Ascending aorta (tissue), 2 donors: ENCODE measurements around the gene NKD2. TPM values are rescaled to one million over a fixed set of nuclear protein-coding genes. Genes with fewer than 3 reads are reported as not detected.

Experiments used
- DNase-seq, 2 donors: peaks; one replicate each; pipeline ENCODE4 v3.0.0-alpha.2; 2019; ENCODE audit warnings: low spot score in 2 of 2
- H3K27ac ChIP-seq, 2 donors: fragments of 200-600 bp; sonication (generic); one replicate each; pipeline ENCODE4 v1.5.1; 2016 to 2017; ENCODE audit warnings: mild to moderate bottlenecking in 1 of 2
- H3K27me3 ChIP-seq: fragments of 200-600 bp; sonication (generic); one replicate; pipeline ENCODE4 v1.5.1; 2017
- H3K36me3 ChIP-seq, 2 donors: fragments of 200-600 bp; sonication (generic); one replicate each; pipeline ENCODE4 v1.5.1; 2016
- H3K4me1 ChIP-seq, 2 donors: fragments of 200-600 bp; sonication (generic); one replicate each; pipeline ENCODE4 v1.5.1; 2016 to 2017; ENCODE audit warnings: mild to moderate bottlenecking in 1 of 2
- H3K4me3 ChIP-seq, 2 donors: fragments of 200-600 bp; sonication (generic); one replicate each; pipeline ENCODE4 v1.5.1; 2016 to 2017; ENCODE audit warnings: mild to moderate bottlenecking in 1 of 2
- H3K9me3 ChIP-seq, 2 donors: fragments of 200-600 bp; sonication (generic); one replicate each; pipeline ENCODE4 v1.5.1; 2016
- CTCF ChIP-seq, 3 experiments: fragments of 200-600 bp in 2 of 3; fragments of 450-650 bp in 1 of 3; sonication (generic) in 2 of 3; IDR thresholded peaks; one replicate each; pipeline ENCODE4 v1.5.1; 2016 to 2019; ENCODE audit warnings: antibody characterized with exemption in 3 of 3, mild to moderate bottlenecking in 1 of 3, moderate library complexity in 1 of 3
- intact Hi-C: fragments of 100-400 bp; cut with DNase I; formaldehyde crosslinking; loops from one replicate; pipeline ENCODE4 v1.15.1; 2023
- total RNA-seq: library from RNA; depleted of rRNA; stranded (reverse); fragments of >200 nt; gene quantifications from one replicate; pipeline ENCODE4 v1.1.0, GENCODE V29; 2016

NKD2 gene
- total RNA-seq, 1 donor from 2014 or later, result 6.5 TPM

- no peaks in the 10 kb centered on the region for H3K27me3 ChIP-seq
- H3K4me3 ChIP-seq, result no peak overlapping the region
- TF ChIP-seq CTCF (IDR thresholded peaks at IDR 0.05), result no peak
- intact Hi-C loops, result no loop called here
- H3K9me3 ChIP-seq, result no peaks in the 10 kb centered on the region
- H3K4me1 ChIP-seq, result no peaks in the 10 kb centered on the region
- no peak overlapping the region for H3K27ac ChIP-seq
- H3K36me3 ChIP-seq, result peaks cover 17 to 46% of the 10 kb centered on the region in 2 donors
- DNase-seq, result no peak
Measured at GRCh38 chr5:1073239-1074102, 64.9 kb downstream of the NKD2 start.

GRCh38 chr5:1074226-1074625 lies 65.6 kb downstream of the NKD2 start:
- no peak overlapping the region for H3K4me3 ChIP-seq
- no peaks in the 10 kb centered on the region for H3K9me3 ChIP-seq
- TF ChIP-seq CTCF (IDR thresholded peaks at IDR 0.05), result no peak
- H3K27ac ChIP-seq, result no peak overlapping the region
- peaks cover 17 to 45% of the 10 kb centered on the region in 2 donors for H3K36me3 ChIP-seq
- no peak for DNase-seq
- H3K4me1 ChIP-seq, result no peaks in the 10 kb centered on the region
- intact Hi-C loops, result no loop called here
- no peaks in the 10 kb centered on the region for H3K27me3 ChIP-seq

GRCh38 chr5:1074816-1075554 lies 66.4 kb downstream of the NKD2 start:
- no peak for TF ChIP-seq CTCF (IDR thresholded peaks at IDR 0.05)
- no peaks in the 10 kb centered on the region for H3K4me1 ChIP-seq
- H3K27me3 ChIP-seq, result no peaks in the 10 kb centered on the region
- DNase-seq, result no peak
- intact Hi-C loops, result no loop called here
- peaks cover 14 to 40% of the 10 kb centered on the region in 2 donors for H3K36me3 ChIP-seq
- no peak overlapping the region for H3K27ac ChIP-seq
- no peak overlapping the region for H3K4me3 ChIP-seq
- H3K9me3 ChIP-seq, result no peaks in the 10 kb centered on the region

DNA sequence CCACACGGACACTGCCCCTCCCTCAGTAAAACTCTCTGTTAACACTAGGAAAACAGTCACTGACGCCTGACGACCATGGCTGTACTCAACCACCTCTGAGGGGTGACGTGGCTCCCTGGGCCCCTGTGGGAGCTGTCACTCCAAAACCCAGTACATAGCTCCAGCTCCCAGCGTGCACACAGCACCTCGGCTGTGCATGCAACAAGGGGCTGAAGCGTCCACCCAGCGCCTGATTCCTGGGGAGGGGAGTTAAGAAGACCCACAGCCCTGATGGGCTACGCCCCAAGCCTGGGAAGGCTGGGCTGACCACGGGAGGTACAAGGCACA lies 66.9 kb downstream of the NKD2 start:
- DNase-seq, result no peak
- peaks cover 14 to 43% of the 10 kb centered on the region in 2 donors for H3K36me3 ChIP-seq
- no peak for TF ChIP-seq CTCF (IDR thresholded peaks at IDR 0.05)
- no peaks in the 10 kb centered on the region for H3K4me1 ChIP-seq
- intact Hi-C loops, result no loop called here
- no peaks in the 10 kb centered on the region for H3K27me3 ChIP-seq
- no peaks in the 10 kb centered on the region for H3K9me3 ChIP-seq
- no peak overlapping the region for H3K27ac ChIP-seq
- H3K4me3 ChIP-seq, result no peak overlapping the region

GRCh38 chr5:1075931-1076330 lies 67.3 kb downstream of the NKD2 start:
- no peaks in the 10 kb centered on the region for H3K27me3 ChIP-seq
- no peak for DNase-seq
- peaks cover 15 to 47% of the 10 kb centered on the region in 2 donors for H3K36me3 ChIP-seq

More at GRCh38 chr5:1075931-1076330, 67.3 kb downstream of the NKD2 start:
- no peaks in the 10 kb centered on the region for H3K9me3 ChIP-seq
- TF ChIP-seq CTCF (IDR thresholded peaks at IDR 0.05), result no peak
- no peak overlapping the region for H3K4me3 ChIP-seq
- no peak overlapping the region for H3K27ac ChIP-seq
- intact Hi-C loops, result no loop called here
- H3K4me1 ChIP-seq, result no peaks in the 10 kb centered on the region
